ENCODE measurements around the gene MKNK1.

Gene MKNK1

GRCh38 chr1:46517932-46518498, 86.1 kb downstream of the MKNK1 start:
- DNase-seq (ENCODE audit: low read depth) = no peak
- no peak for TF ChIP-seq CTCF (IDR thresholded peaks at IDR 0.05; ENCODE audit: control insufficient read depth, extremely low read depth, insufficient read depth)
- no peak overlapping the region for H3K4me3 ChIP-seq (ENCODE audit: low read depth, low read length)

DNA sequence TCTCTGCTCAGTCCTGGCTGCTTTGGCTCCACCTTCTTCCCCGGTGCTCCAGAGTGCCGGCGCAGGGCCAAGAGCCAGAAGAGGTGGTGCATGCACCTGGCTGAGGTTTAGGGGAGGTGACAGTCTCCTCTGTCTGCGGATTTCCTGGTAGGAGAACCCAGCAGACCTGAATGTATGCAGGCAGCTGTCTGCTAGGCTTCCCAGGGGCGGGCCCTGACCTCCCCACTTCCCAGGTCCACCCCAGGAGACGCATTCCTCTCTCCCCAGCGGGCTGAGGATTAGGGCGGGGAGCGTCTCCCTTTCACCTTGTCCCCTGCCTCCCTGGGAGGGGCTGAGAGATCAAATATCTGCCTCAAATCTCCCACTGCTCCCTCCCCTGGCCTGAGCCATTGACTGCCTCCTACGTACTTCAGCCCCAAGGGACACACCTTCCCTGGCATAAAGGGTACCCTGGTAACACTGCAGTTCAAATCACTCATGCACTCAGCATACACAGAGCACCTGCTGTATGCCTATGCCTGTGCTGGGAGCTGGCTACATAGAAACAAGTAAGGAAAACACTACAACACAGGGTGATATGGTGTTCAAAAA, 87.0 kb downstream of the MKNK1 start:
- no peak overlapping the region for H3K4me3 ChIP-seq (ENCODE audit: low read depth, low read length)
- peak; percentile 83 for DNase-seq (ENCODE audit: low read depth)
- TF ChIP-seq CTCF (IDR thresholded peaks at IDR 0.05; ENCODE audit: control insufficient read depth, extremely low read depth, insufficient read depth) = peak; percentile 14; the same call in 1 of the 2 replicates

DNA sequence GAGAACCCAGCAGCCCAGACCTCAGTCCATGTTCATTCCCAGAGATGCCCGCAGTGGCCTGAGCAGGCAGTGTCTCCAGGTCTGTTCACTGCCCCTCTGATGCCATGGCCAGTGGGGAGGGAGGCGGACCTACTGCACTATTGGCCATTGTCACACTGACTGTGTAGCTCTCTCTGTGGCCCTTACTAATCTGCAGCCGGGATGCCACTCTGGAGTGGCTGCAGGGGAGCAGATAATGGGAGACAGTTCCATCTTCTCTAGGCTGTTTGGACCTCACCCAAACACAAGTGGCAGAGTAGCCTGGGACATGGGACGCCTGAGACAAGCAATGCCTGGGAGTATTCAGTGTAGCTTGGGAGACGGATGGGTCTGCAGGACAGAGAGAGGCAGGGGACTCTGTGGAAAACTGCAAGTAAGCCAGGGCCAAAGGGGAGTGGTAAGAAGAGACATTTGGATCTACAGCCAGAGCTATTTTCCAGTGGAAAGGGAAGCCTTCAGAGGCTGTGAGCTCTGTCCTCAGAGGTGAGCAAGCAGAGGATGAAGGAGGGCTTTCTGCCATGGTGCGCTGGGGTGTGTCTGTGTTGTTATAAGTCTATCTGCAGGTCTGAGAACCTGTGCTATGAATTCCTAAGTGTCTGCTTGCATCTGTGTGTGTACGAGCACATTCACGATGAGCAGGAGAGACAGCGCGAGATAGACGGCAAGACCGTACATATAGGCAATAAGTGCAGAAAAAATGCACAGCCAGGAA, 87.7 kb downstream of the MKNK1 start:
- no peak for TF ChIP-seq CTCF (IDR thresholded peaks at IDR 0.05; ENCODE audit: control insufficient read depth, extremely low read depth, insufficient read depth)
- no peak for DNase-seq (ENCODE audit: low read depth)
- no peak overlapping the region for H3K4me3 ChIP-seq (ENCODE audit: low read depth, low read length)

DNA sequence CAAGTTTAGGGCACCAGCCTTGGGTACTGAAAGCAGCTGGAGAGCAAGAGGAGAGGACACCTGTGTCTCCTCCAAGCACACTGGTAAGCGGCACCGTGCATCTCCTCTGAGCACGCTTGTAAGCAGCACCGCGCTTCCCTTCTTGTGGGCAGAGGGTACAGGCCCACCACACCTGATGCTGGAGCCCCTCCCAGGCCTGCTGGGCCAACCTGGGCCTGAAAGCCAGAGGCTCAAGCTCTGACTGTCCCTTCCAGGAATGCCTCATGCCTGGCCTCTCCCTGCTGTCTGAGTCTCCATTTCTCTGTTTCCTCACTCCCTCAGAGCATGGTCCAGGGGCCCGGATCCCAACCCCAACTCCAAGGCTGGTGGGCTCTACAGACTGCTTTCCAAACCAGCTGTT, 88.5 kb downstream of the MKNK1 start:
- DNase-seq (ENCODE audit: low read depth) = no peak
- TF ChIP-seq CTCF (IDR thresholded peaks at IDR 0.05; ENCODE audit: control insufficient read depth, extremely low read depth, insufficient read depth) = no peak
- no peak overlapping the region for H3K4me3 ChIP-seq (ENCODE audit: low read depth, low read length)

DNA sequence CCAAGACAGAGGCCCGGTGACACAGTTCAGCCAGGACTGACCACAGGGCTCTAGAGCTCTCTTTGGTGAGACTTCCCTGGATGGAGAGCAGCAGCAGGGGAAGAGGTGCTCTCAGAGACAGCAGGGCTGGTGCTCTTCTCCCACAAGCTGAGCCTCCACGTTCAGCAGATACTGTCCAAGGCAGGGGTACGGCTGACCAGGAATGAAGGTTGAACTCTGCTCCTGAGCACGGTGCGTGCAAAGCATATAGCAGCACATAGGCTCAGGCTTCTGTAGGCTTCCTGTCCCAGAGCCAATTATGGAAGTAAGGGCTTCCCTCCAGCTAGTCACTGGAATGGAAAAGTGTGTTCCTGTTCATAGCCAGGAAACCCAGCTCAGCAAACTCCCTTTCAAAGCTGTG, 90.5 kb downstream of the MKNK1 start:
- no peak overlapping the region for H3K4me3 ChIP-seq (ENCODE audit: low read depth, low read length)
- no peak for TF ChIP-seq CTCF (IDR thresholded peaks at IDR 0.05; ENCODE audit: control insufficient read depth, extremely low read depth, insufficient read depth)
- no peak for DNase-seq (ENCODE audit: low read depth)

DNA sequence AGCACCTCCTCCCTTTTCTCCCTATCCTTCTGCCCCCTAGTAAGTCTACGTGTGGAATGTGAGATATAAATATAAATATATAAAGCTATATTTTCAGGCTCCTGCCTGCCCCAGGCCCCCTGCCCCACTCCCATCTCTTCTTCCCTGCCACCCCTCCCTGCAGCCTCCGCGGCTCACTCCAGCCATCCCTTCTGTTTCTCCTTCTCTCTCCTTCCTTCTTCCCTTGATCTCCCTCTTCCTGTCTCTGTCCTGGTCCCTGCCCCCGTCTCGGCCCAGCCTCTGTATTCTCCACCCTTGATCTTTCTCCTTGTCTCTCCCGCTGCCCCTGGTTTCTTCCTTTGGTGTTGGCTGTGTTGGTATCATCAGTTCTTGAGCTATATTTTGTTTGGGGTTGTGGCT, 91.3 kb downstream of the MKNK1 start:
- no peak for DNase-seq (ENCODE audit: low read depth)
- TF ChIP-seq CTCF (IDR thresholded peaks at IDR 0.05; ENCODE audit: control insufficient read depth, extremely low read depth, insufficient read depth) = no peak

More for the DNA sequence above, 91.3 kb downstream of the MKNK1 start:
- no peak overlapping the region for H3K4me3 ChIP-seq (ENCODE audit: low read depth, low read length)

All from LNCaP clone FGC (cell line).